Dermis blood vessel endothelial cell (primary cell): ENCODE measurements around the gene WBP11. TPM values are rescaled to one million over a fixed set of nuclear protein-coding genes. Genes with fewer than 3 reads are reported as not detected.
"Not testable (repeated sequence)": the region's sequence is repeated elsewhere in the genome, so short reads cannot be mapped to it uniquely, and the experiment has no call there.

ENCODE experiments used
- DNase-seq: peaks from one replicate; pipeline ENCODE4 v3.0.0; 2010
- total RNA-seq: library from RNA; depleted of rRNA; stranded (reverse); fragments of >200 nt; gene quantifications from 2 replicates; pipeline ENCODE4 v1.2.3, GENCODE V29; 2014

WBP11 gene
- total RNA-seq, 1 donor from 2014 or later = 9.5 TPM

GRCh38 chr12:14771651-14772137 lies 31.6 kb downstream of the WBP11 start:
- no peak for DNase-seq

- peak; percentile 95 for DNase-seq
These were observed 32.5 kb downstream of the WBP11 start for GRCh38 chr12:14770496-14771461.

- peak; percentile 87 for DNase-seq
These were observed 33.2 kb downstream of the WBP11 start for GRCh38 chr12:14769969-14770495.

DNA sequence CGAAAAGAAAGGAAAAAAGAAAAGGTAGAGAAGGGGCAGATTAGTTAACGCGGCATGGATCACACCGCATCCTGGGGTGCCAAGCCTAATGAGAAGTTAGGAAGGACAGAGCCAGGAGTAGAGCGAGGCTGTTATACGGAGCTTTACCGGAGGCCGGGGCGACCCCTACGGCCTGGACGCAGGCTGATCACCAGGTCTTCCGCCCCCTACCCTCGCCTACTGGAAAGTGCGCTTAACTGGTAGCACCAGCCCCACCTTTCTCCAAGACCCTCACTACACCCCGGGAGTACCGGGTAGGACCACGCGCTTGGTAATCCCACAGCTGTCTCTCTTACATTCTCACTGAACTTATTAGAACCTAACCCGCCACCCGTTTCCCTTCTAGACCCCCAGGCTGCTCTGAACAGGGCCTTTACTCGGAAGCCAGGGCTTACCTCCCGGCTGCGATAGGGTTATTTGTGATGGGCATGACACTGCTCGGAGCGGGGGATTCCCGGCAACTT lies 33.8 kb downstream of the WBP11 start:
- peak; percentile 48 for DNase-seq

GRCh38 chr12:14768823-14769405 lies 34.4 kb downstream of the WBP11 start:
- no peak for DNase-seq

GRCh38 chr12:14767617-14768016 lies 35.7 kb downstream of the WBP11 start:
- no peak for DNase-seq

DNA sequence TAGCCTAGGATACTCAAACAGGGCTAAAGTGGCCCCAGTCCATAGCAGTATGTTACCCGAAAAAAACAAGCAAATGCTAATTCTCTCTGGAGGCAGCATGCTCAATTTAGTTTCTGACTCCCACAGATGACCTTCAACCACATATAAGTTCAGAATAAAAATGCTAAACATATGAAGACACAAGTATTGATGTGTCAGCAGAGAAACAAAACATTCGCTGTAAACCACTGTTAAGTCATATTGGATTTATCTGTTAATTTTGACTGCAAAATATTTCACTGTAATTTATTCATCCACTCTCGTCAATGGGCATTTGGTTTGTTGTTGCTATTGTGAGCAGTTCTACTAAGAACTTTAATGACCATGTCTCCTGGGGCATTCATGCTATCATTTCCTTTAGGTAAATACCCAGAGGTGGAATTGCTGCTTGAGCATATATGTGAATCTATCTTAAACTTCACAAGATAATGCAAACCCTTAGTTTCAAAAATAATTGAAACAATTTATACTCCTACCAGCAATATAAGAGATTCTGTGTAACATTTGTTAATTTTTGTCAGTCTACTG lies 36.5 kb downstream of the WBP11 start:
- no peak for DNase-seq

DNA sequence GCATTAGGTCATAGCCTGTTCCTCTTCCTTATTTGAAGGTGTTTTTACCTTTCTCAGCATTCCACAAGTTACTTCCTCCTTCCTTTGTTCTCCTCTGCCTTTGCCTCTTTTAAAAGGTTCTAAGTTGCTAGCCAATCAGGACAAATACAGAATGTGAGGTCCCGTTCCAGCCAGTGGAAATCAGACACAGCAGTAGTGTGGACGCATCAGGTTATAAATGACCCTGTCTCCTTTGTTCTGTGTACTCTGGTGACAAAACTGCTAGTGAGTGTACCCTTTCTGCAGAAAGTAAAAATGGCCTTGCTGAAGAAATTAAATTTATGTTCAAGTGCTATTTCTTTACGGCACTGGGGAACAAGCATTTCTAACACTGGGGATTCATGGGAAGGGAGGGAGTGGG lies 37.3 kb downstream of the WBP11 start:
- DNase-seq = not testable (repeated sequence)

DNA sequence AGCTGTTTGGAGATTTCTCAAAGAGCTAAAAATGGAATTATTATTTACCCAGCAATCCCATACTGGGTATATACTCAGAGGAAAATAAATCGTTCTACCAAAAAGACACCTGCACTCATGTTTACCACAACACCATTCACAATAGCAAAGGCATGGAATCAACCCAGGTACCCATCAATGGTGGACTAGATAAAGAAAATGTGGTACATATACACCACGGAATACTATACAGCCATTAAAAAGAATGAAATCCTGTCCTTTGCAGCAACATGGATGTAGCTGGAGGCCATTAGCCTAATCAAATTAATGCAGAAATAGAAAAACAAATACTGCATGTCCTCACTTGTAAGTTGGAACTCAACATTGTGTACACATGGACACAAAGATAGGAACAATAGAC lies 37.9 kb downstream of the WBP11 start:
- no peak for DNase-seq

DNA sequence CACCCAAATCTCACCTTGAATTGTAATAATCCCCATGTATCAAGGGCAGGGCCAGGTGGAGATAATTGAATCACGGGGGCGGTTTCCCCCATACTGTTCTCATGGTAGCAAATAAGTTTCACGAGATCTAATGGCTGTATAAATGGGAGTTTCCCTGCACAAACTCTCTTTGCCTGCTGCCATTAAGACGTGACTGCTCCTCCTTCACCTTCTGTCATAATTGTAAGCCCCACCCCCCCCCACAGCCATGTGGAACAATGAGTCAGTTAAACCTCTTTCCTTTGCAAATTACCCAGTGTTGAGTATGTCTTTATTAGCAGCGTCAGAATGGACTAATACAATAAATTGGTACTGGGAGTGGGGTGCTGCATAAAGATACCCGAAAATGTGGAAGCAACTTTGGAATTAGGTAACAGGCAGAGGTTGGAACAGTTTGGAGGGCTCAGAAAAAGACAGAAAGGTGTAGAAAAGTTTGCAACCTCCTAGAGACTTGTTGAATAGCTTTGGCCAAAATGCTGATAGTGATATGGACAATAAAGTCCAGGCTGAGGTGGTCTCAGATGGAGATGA lies 43.5 kb downstream of the WBP11 start:
- DNase-seq = not testable (repeated sequence)

DNA sequence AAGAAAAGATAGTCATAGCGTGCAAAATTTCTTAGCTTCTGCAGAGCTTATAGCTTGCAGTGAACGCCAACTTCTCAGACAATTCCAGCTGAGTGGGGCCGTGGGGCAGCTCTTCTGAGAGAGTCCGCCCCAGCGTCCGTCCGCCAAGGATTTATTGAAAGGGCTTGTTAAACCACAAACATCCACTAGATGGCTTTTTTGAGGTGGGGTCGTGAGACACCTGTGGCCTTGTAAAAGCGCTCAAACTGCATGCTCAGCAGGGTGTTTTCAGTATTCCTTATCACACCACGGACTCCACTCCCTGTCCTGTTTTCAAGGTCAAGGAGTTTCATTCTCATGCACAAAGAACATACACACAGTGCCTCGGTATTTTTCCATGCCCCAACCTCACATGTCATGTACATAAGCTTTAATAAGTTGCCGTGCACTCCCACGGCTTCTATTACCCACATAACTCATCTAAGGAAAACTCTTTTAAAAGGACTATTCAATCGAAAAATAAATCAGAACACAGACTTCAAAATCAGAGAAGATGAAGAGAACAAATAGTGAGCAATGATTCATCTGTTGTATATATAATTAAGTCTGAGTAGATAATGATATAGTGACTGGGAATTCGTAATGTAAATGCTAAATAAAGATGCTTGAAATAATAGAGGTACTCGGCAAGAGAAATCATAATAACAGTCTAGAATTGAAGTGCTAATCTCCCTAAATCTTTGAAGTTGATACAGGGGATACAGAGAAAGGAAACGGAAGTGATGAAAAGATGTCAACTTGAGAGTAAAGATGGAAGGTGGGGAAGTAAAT lies 46.7 kb downstream of the WBP11 start:
- DNase-seq = peak; percentile 37

- DNase-seq = no peak
These were observed 51.3 kb downstream of the WBP11 start for GRCh38 chr12:14751986-14752385.

DNA sequence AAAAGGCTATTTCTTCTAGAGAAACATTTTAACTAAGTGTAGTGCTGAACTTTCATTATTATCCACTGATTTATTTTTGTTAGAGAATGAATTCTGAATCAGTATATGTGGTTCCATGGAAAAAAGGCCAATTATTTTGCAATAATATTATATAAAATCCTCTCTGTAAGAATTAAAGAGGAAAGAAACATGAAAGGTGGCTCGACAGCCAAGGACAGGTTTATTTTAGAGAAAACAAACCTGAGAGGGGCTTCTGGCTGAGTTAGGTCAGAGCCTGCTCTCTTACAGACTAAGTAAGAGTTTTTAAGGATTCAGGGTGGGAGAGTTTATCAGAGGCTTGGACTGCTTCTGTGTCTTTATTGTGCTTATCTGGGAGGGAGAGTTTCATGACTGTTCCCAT lies 60.2 kb downstream of the WBP11 start:
- no peak for DNase-seq

DNA sequence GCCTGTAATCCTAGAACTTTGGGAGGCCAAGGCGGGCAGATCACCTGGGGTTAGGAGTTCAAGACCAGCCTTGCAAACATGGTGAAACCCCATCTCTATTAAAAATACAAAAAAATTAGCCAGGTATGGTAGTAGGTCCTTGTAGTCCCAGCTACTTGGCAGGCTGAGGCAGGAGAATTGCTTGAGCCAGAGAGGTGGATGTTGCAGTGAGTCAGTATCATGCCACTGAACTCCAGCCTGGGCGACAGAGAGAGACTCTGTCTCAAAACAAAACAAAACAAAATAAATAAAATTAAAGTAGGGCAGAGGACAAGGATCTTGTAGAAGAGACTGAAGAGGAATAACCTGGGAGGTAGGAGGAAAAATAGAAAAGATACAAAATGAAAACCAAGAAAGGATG lies 61.3 kb downstream of the WBP11 start:
- no peak for DNase-seq

DNA sequence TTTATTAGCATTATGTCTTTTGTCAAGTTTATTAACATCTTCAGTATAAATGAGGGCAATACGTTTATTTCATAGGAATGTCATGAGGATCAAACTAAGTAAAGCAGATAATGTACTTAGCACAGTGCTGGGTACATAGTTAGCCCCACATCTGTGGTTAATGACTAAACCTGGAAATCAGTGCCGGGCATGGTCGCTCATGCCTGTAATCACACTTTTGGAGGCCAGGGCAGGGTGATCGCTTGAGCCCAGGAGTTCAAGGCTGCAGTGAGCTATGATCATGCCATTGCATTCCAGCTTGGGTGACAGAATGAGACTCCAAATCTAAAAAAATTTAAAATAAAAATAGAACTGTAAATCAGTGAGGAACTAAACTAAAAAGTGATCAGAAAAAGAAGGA lies 62.1 kb downstream of the WBP11 start:
- DNase-seq = no peak

- DNase-seq = not testable (repeated sequence)
These were observed 66.8 kb downstream of the WBP11 start for GRCh38 chr12:14736441-14736840.

Other genes starting within 250 kb of the WBP11 start
- 0.34 and 1.4 TPM in 2 replicates for gene PLBD1, start 235.6 kb downstream of the WBP11 start, total RNA-seq
- not detected in 2 replicates for gene GUCY2C, start 106.9 kb downstream of the WBP11 start, total RNA-seq
- gene C12orf60, start 192 bp upstream of the WBP11 start, total RNA-seq = 1.7 and 2.0 TPM in 2 replicates
- 1.2 and 1.6 TPM in 2 replicates for gene SMCO3, start 10.7 kb upstream of the WBP11 start, total RNA-seq
- 53.1 and 55.7 TPM in 2 replicates for gene ART4, start 40.0 kb upstream of the WBP11 start, total RNA-seq
- gene MGP, start 82.4 kb upstream of the WBP11 start, total RNA-seq = 63.0 and 68.4 TPM in 2 replicates
- gene ERP27, start 135.1 kb upstream of the WBP11 start, total RNA-seq = 0.14 TPM in 1 of 2 replicates, not detected in the other
- gene ARHGDIB, start 158.1 kb upstream of the WBP11 start, total RNA-seq = 117 and 168 TPM in 2 replicates
- not detected in 2 replicates for gene PDE6H, start 169.6 kb upstream of the WBP11 start, total RNA-seq